Adipocyte (in vitro differentiated cells): Measurements from ENCODE around the gene CRKL.
"Not testable (repeated sequence)": the region's sequence is repeated elsewhere in the genome, so short reads cannot be mapped to it uniquely, and the experiment has no call there.

Experiments used
- DNase-seq: peaks from one replicate; pipeline ENCODE4 v3.0.0-alpha.2; 2015; ENCODE audit warnings: low read depth
- H3K27me3 ChIP-seq: replicated peaks from 2 replicates; pipeline ENCODE4 v1.7.0; 2013; ENCODE audit warnings: mild to moderate bottlenecking, low read length, moderate library complexity; ENCODE audit not compliant: control insufficient read depth, insufficient read depth
- H3K36me3 ChIP-seq: 2 replicates; pipeline ENCODE4 v1.7.0; 2013; ENCODE audit warnings: low read length, mild to moderate bottlenecking, moderate library complexity; ENCODE audit not compliant: control insufficient read depth, insufficient read depth, severe bottlenecking
- H3K4me1 ChIP-seq: 2 replicates; pipeline ENCODE4 v1.7.0; 2013; ENCODE audit warnings: mild to moderate bottlenecking, low read length, moderate library complexity; ENCODE audit not compliant: control insufficient read depth, insufficient read depth
- H3K4me3 ChIP-seq: 2 replicates; pipeline ENCODE4 v1.7.0; 2013; ENCODE audit warnings: mild to moderate bottlenecking, low read length, moderate library complexity
- H3K9ac ChIP-seq: 2 replicates; pipeline ENCODE4 v1.7.0; 2013; ENCODE audit warnings: mild to moderate bottlenecking, low read length, moderate library complexity
- H3K9me3 ChIP-seq: 2 replicates; pipeline ENCODE4 v1.7.0; 2013; ENCODE audit warnings: mild to moderate bottlenecking, low read length, moderate library complexity; ENCODE audit not compliant: control insufficient read depth

The CRKL gene

DNA sequence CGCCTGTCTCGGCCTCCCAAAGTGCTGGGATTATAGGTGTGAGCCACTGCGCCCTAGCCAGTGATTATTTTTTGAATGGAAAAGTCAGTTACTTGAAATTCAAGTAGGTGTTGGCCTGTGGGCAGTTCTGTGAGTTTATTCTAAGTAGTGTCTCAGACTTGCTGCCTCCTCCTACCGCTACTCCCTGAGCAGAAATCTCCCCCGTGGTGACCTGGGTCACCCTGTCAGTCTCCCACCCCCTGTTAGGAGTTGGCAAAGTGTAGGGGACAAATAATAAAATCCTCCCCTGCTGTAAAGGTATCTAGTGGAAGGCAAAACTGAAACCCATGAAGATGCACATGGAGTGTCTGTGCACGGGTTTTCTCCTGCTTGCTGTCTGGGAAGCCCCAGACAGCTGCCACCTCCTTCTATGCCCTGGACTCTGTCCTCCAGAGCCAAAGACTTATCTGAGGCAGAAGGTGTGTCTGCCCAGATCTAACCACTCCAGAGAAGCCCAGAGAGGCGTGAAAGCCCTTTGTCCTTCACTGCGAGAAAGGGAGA is 32.1 kb upstream of the CRKL start:
- Histone ChIP-seq H3K27me3 (no peaks in the 10 kb centered on the region), H3K9ac (no peak overlapping the region), H3K36me3 (peaks cover 56% of the 10 kb centered on the region), H3K4me3 (no peak overlapping the region), H3K4me1 (peaks cover 3% of the 10 kb centered on the region), H3K9me3 (no peaks in the 10 kb centered on the region)
- DNase-seq, result no peak

DNA sequence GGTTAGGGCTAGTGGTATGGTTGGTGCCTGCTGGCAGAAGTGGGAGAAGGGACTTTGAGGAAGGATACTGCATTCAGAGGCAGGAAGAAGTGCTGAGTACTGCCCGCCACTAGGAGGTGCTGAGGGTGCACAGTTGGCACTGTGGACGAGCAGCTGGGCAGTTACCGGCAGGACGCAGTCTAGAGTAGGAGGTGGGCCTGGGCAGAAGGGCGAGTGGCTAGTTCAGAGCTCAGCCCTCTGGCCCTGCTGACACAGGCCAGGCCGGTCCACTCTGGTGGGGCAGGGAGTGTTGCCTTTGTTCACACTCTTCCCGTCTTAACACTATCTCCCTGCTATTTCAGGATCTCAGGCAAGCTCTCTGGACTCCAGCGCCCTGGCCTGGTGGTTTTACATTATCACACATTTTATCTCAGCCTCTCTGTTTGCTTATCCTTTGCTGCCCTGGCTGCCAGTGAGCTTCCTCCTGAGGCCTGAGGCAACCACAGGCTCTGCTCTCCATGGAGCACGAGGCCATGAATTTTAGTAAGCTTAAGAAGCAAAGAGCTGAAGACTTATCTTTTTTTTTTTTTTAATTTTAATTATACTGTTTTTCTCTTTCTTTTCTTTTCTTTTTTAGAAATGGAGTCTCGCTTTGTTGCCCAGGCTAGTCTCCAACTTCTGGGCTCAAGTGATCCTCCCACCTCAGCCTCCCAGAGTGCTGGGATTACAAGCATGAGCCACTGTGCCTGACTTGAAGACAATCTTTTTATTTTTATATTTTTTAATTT is 31.5 kb upstream of the CRKL start:
- H3K9ac ChIP-seq, result peak overlapping the region; percentile 50
- no peak overlapping the region for H3K4me3 ChIP-seq
- no peaks in the 10 kb centered on the region for H3K27me3 ChIP-seq
- peaks cover 58% of the 10 kb centered on the region for H3K36me3 ChIP-seq
- DNase-seq, result peak; percentile 92
- peaks cover 3% of the 10 kb centered on the region for H3K4me1 ChIP-seq
- no peaks in the 10 kb centered on the region for H3K9me3 ChIP-seq

DNA sequence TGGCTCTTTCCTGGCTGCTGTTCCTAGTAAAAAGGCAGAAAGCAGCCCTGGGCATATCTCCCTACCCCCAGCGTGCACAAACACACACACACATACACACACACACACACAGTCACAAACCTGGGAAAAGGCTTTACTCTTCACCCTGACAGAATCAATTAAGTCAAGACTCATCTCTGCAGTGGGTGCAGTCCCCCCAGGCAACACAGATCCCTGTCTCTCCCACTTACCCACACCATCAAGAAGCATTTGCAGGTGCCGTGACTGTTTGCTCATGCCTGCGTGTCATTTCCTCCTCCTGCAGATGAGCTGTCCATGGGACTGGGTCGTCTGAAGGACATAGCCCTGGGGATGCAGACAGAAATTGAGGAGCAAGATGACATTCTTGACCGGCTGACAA is 29.8 kb upstream of the CRKL start:
- peaks cover 49% of the 10 kb centered on the region for H3K36me3 ChIP-seq

DNA sequence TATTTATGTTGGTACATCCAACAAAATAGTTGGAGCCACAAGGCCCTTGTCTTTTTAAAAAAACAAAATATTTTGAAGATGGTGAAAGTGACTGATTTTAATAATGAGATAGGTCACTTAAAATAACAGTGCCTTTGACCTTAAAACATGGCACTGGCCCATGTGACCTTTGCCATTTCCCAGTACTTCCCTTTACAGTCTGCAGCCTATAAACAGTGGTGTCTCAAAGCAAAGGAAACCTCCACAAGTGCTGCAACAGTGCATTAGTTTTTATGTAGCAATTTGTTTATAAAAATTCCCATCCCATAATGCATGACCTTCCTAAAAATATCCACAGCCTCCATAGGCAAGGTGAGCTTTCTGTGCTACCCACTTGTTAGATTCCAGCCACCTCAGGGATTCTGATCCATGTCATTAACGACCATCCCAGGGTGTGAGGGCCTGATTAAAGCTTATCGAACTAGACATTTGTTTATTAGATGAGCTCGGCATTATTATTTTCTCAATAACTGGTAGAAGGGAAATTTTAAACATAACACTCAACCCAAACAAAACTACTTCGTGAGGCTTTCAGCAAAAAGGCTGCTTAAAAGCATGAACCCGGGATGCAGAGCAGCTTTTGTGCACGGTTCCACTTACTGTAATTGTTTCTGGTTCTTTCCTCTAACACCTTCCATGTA is 28.0 kb upstream of the CRKL start:
- Histone ChIP-seq H3K9ac (no peak overlapping the region), H3K36me3 (peaks cover 35% of the 10 kb centered on the region), H3K4me3 (no peak overlapping the region), H3K9me3 (no peaks in the 10 kb centered on the region), H3K27me3 (no peaks in the 10 kb centered on the region), H3K4me1 (peaks cover 3% of the 10 kb centered on the region)
- no peak for DNase-seq

More for the DNA sequence above, 29.8 kb upstream of the CRKL start:
- Histone ChIP-seq H3K4me1 (peaks cover 3% of the 10 kb centered on the region), H3K4me3 (no peak overlapping the region), H3K27me3 (no peaks in the 10 kb centered on the region), H3K9ac (no peak overlapping the region), H3K9me3 (no peaks in the 10 kb centered on the region)
- no peak for DNase-seq

DNA sequence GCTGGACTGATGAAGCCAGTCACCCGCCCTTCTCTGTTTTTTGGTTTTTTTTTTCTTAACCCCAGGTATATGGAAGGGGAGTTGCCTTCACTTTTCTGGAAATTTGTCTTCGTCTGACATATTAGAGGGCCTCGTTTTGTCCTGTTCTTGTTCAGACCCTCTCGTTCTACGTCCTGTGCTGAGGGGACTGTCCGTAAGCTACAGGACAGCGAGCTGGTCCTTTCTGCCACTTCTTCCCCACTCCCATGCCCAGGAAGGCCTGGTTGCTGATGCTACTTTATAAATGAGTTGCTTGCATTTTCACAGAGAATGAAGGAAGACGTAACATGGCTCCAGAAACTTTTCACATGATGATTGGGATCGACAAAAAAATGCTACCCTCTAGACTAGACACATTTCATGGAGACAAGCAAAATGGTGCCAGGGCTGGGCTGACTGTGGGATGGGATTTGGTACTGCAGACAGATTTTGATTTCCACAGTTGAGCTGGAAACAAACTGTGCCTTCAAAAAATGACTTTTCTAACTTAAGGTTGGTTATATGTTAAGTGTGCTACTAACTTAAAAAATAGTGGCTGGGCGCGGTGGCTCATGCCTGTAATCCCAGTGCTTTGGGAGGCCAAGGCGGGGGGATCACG is 27.2 kb upstream of the CRKL start:
- Histone ChIP-seq H3K36me3 (peaks cover 30% of the 10 kb centered on the region), H3K4me3 (no peak overlapping the region), H3K9ac (no peak overlapping the region), H3K4me1 (peaks cover 3% of the 10 kb centered on the region), H3K27me3 (no peaks in the 10 kb centered on the region), H3K9me3 (no peaks in the 10 kb centered on the region)
- DNase-seq, result no peak

DNA sequence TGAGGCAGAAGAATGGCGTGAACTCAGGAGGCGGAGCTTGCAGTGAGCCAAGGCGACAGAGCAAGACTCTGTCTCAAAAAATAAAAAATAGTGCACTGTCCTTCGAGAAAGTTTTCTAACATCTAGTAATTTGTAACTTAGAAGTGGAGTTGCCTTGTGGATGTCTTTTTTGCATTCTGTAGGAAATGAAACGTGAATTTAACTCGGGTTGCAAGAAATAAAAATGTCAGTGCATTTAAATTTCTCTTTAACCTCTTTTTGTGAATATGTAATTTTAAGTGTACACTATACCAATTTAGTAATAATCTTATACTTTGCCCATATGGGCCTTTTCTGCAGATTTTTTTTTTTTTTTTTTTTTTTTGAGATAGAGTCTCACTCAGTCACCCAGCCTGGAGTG is 26.2 kb upstream of the CRKL start:
- Histone ChIP-seq H3K36me3 (peaks cover 30% of the 10 kb centered on the region), H3K9ac (no peak overlapping the region), H3K27me3 (no peaks in the 10 kb centered on the region), H3K4me3 (no peak overlapping the region), H3K4me1 (no peaks in the 10 kb centered on the region), H3K9me3 (no peaks in the 10 kb centered on the region)
- no peak for DNase-seq

DNA sequence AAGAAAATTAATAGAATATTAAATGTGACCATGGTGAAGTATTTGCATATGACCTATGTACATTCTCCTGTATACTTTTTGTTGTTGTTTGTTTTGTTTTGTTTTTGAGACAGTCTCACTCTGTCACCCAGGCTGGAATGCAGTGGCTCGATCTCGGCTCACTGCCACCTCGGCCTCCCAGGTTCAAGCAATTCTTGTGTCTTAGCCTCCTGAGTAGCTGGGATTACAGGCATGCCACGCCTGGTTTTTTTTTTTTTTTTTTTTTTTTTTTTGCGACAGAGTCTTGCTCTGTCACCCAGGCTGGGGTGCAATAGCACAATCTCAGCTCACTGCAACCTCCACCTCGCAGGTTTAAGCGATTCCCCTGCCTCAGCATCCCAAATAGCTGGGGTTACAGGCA is 19.5 kb upstream of the CRKL start:
- DNase-seq, H3K9ac ChIP-seq, H3K27me3 ChIP-seq, H3K36me3 ChIP-seq, H3K4me1 ChIP-seq, H3K4me3 ChIP-seq, H3K9me3 ChIP-seq: not testable (repeated sequence)

DNA sequence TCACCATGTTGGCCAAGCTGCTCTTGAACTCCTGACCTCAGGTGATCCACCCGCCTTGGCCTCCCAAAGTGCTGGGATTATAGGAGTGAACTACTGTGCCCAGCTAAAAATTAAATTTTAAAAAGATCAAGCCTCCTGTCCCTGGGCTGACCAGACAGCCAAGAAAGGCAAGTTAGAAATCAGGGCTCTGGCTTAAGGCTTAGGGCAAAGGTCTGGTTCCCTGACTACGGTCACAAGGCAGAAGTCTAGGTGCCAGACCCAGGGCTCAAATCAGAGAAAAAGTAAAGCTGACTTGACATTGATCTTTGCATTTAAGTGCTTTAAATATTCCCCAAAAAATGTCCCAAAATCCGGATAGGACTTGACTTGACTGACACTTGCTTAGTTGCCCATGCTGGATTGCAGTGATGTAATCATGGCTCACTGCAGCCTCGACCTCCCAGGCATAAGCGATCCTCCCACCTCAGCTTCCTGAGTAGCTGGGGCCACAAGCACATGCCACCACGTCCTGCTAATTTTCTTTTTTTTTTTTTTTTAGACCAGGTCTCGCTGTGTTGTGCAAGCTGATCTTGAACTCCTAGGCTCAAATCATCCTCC is 17.3 kb upstream of the CRKL start:
- Histone ChIP-seq H3K4me3 (no peak overlapping the region), H3K4me1 (peaks cover 10% of the 10 kb centered on the region), H3K9ac (no peak overlapping the region), H3K27me3 (no peaks in the 10 kb centered on the region), H3K36me3 (no peaks in the 10 kb centered on the region), H3K9me3 (no peaks in the 10 kb centered on the region)
- no peak for DNase-seq

DNA sequence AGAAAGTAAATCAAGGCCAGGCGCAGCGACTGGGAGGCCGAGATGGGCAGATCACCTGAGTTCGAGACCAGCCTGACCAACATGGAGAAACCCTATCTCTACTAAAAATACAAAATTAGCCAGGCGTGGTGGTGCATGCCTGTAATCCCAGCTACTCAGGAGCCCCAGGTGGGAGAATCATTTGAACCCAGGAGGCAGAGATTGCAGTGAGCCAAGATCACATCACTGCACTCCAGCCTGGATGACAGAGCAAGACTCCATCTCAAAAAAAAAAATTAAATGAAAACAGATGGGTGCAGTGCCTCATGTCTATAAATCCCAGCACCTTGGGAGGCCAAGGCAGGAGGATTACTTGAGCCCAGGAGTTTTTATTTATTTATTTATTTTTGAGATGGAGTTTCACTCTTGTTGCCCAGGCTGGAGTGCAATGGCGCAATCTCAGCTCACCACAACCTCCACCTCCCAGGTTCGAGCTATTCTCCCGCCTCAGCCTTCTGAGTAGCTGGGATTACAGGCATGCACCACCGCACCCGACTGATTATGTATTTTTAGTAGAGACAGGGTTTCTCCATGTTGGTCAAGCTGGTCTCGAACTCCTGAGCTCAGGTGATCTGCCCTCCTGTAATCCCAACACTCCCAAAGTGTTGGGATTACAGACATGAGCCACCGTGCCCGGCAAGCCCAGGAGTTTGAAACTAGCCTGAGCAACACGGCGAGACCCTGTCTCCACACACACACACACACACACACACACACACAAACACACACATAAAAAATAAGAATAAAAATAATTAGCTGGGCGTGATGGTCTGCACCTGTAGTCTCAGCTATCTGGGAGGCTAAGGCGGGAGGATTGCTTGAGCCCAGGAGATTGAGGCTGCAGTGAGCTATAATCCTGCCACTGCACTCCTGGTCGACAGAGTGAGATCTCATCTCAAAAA is 15.8 kb upstream of the CRKL start:
- not testable (repeated sequence) for H3K9me3 ChIP-seq, H3K4me3 ChIP-seq, DNase-seq, H3K9ac ChIP-seq, H3K27me3 ChIP-seq, H3K36me3 ChIP-seq
- peaks cover 13% of the 10 kb centered on the region for H3K4me1 ChIP-seq

DNA sequence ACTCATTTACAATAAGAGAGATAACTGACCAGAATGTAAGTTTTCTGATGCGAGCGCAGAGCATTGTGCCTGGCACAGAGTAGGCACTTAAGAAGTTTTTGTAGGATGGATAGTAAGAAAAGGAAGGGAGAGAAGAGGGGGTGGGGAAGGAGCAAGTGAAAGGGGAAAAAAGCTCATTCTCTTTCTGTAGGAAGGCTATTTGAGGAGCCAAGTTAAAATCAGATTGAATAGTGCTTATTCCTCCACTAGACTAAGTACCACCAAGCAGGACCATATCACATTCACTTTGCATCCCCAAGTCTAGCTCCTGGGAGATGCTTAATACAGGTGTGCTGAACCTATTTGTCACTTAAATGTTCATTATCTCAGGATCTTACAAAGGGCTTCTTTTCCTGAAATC is 14.1 kb upstream of the CRKL start:
- Histone ChIP-seq H3K9me3 (no peaks in the 10 kb centered on the region), H3K4me3 (no peak overlapping the region), H3K36me3 (no peaks in the 10 kb centered on the region), H3K9ac (no peak overlapping the region), H3K27me3 (no peaks in the 10 kb centered on the region), H3K4me1 (peaks cover 13% of the 10 kb centered on the region)
- no peak for DNase-seq
